Muscle of arm (tissue), 14 donors: ENCODE results near the gene EIF3J. TPM values are rescaled to one million over a fixed set of nuclear protein-coding genes. Genes with fewer than 3 reads are reported as not detected.
"Not testable (repeated sequence)": the region's sequence is repeated elsewhere in the genome, so short reads cannot be mapped to it uniquely, and the experiment has no call there.

Source experiments
- DNase-seq: peaks from one replicate; pipeline ENCODE4 v3.0.0-alpha.2; 2013
- long read RNA-seq, 11 donors: transcript quantifications; one replicate each; lab custom pipeline, GENCODE V29; 2026
- polyA plus RNA-seq, 12 donors: library from polyadenylated mRNA; unstranded; fragments of 120-200 nt; gene quantifications; one replicate each; pipeline ENCODE4 v1.2.1, GENCODE V29; 2013; ENCODE audit not compliant: insufficient read length in 12 of 12

EIF3J gene, protein sequence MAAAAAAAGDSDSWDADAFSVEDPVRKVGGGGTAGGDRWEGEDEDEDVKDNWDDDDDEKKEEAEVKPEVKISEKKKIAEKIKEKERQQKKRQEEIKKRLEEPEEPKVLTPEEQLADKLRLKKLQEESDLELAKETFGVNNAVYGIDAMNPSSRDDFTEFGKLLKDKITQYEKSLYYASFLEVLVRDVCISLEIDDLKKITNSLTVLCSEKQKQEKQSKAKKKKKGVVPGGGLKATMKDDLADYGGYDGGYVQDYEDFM
- polyA plus RNA-seq = 100 to 1,000 TPM in 3 of 12 donors, 10 to 100 TPM in 8, not detected in 1; 80.7 to 108 (median 96.0) TPM
- long read RNA-seq, donor 1, transcript EIF3J-201 (8 exons, 2,569 nt) = major isoform, 14 of 198 reads
- long read RNA-seq, donor 1, partial matches to known transcripts = 183 of 198 reads
- long read RNA-seq, donor 1, other reads (novel, unspliced or antisense) = 0 of 198 reads
- long read RNA-seq, donor 2, transcript EIF3J-201 (8 exons, 2,569 nt) = major isoform, 15 of 62 reads
- long read RNA-seq, donor 2, partial matches to known transcripts = 46 of 62 reads
- long read RNA-seq, donor 2, other reads (novel, unspliced or antisense) = 0 of 62 reads
- long read RNA-seq, donor 3, transcript EIF3J-201 (8 exons, 2,569 nt) = major isoform, 7 of 14 reads
- long read RNA-seq, donor 3, partial matches to known transcripts = 6 of 14 reads
- long read RNA-seq, donor 3, other reads (novel, unspliced or antisense) = 0 of 14 reads
- long read RNA-seq, donor 4, partial matches to known transcripts = 14 of 23 reads
- long read RNA-seq, donor 4, other reads (novel, unspliced or antisense) = 5 of 23 reads
- long read RNA-seq, donor 5, transcript EIF3J-201 (8 exons, 2,569 nt) = major isoform, 17 of 60 reads
- long read RNA-seq, donor 5, partial matches to known transcripts = 42 of 60 reads
- long read RNA-seq, donor 5, other reads (novel, unspliced or antisense) = 0 of 60 reads
- long read RNA-seq, donor 6, transcript EIF3J-201 (8 exons, 2,569 nt) = major isoform, 8 of 18 reads
- long read RNA-seq, donor 6, partial matches to known transcripts = 10 of 18 reads
- long read RNA-seq, donor 6, other reads (novel, unspliced or antisense) = 0 of 18 reads
- long read RNA-seq, donor 7, transcript EIF3J-201 (8 exons, 2,569 nt) = major isoform, 10 of 18 reads
- long read RNA-seq, donor 7, partial matches to known transcripts = 8 of 18 reads
- long read RNA-seq, donor 7, other reads (novel, unspliced or antisense) = 0 of 18 reads
- long read RNA-seq, donor 8, transcript EIF3J-201 (8 exons, 2,569 nt) = major isoform, 23 of 82 reads
- long read RNA-seq, donor 8, partial matches to known transcripts = 58 of 82 reads
- long read RNA-seq, donor 8, other reads (novel, unspliced or antisense) = 0 of 82 reads
- long read RNA-seq, donor 9, transcript EIF3J-201 (8 exons, 2,569 nt) = major isoform, 8 of 15 reads
- long read RNA-seq, donor 9, partial matches to known transcripts = 7 of 15 reads
- long read RNA-seq, donor 9, other reads (novel, unspliced or antisense) = 0 of 15 reads
- long read RNA-seq, donor 10, transcript EIF3J-201 (8 exons, 2,569 nt) = major isoform, 23 of 45 reads
- long read RNA-seq, donor 10, partial matches to known transcripts = 10 of 45 reads
- long read RNA-seq, donor 10, other reads (novel, unspliced or antisense) = 11 of 45 reads
- long read RNA-seq, donor 11, transcript EIF3J-201 (8 exons, 2,569 nt) = major isoform, 12 of 23 reads
- long read RNA-seq, donor 11, partial matches to known transcripts = 11 of 23 reads
- long read RNA-seq, donor 11, other reads (novel, unspliced or antisense) = 0 of 23 reads

DNA sequence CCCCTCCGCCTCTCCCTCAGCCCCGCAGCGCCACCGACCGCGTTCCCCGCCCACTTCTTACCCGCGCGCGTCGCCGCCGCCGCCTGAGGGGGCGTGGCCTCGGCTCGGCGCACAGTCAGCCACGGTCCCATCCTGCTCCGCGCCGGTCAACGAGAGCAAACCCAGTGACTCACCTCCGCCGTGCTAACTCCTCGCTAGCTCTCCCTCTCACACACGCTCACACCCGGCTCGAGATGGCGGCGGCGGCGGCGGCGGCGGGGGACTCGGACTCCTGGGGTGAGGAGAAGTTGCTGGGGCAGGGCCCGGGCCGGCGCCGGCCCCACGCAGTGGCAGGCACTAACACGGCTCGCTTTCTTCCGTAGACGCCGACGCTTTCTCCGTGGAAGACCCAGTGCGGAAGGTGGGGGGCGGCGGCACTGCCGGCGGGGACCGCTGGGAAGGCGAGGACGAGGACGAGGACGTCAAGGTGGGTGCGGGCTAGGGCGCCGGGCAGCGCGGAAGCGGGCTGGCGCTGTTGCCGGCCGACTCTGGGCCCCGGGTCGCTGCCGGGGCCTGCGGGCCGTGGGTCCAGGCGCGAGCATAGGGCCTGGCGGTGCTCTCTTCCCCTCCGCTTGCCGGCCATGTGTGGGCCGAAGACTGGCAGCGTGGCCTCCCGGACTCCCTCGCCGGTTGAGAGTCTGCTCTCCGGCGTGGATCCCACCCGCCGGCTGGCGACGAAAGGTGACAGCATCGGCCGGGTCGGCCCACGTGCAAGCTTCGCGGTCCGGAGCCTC, at the start of gene EIF3J:
Gene EIF3J (plus strand): TSS at position 186 of the 773 bp plus-strand sequence. CDS start 48 bp downstream, at position 234.
- DNase-seq = peak; percentile 95

DNA sequence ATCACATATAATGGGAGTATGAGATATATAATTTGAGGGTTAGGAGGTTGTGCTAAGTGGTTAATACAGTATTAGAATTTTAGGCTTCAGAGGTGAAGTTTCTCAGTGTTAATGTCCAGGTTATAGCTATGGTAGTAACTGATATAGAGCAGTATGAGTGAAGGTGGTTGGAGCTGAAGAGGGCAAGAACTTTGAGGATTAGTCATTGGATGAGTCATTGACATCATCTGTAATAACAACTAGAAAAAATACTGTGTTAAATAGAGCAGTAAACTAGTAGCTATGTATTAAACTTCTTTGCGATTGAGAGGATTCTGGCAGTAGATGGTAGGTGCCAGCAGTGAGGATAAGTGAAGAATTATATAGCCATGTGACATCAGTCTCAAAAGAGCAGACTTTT, 47.5 kb upstream of the EIF3J start:
- no peak for DNase-seq

DNA sequence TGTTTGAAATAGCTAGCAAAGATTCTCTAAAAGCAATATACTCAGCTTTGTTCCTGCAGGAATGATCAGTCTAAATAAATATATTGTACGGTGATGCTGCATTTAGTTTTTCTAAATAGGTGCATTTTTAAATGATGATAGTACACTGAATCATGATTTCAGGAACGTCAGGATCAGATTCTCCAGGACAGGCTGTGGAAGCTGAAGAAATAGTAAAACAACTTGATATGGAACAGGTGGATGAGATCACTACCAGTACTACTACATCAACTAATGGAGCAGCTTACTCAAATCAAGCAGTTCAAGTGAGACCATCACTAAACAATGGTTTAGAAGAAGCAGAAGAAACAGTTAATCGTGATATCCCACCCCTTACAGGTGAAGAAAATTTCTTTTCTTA, 46.3 kb upstream of the EIF3J start:
- DNase-seq = no peak

DNA sequence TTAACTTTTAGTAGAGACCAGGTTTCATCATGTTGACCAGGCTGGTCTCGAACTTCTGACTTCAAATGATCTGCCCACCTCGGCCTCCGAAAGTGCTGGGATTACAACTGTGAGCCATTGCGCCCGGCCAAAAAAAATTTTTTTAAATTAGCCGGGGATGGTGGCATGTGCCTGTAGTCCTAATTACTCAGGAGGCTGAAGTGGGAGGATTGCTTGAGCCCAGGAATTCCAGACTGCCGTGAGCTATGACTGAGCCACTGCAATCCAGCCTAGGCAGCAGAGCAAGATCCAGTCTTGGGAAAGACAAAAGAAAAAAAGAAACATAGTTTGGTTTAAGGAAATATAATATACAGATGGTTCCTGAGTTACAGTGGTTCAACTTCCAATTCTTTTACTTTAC, 44.9 kb upstream of the EIF3J start:
- DNase-seq = no peak

DNA sequence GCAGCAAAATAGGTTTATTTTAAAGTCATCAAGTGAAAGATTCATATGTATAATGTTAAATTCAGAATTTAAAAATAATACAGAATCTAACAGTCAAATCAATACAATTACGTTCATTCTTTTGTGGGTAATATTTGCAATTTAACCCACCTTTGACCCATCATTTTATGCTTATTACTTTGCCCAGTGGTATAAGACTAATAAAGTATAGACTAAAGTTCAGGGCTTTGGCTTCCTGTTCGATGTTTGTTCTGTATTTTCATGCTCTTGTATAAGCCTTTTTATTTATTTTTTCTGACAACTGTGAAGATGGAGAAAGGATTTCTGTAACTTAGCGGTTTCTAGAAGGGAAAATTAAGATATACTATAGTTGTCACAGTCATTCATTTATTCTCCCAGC, 44.3 kb upstream of the EIF3J start:
- no peak for DNase-seq

DNA sequence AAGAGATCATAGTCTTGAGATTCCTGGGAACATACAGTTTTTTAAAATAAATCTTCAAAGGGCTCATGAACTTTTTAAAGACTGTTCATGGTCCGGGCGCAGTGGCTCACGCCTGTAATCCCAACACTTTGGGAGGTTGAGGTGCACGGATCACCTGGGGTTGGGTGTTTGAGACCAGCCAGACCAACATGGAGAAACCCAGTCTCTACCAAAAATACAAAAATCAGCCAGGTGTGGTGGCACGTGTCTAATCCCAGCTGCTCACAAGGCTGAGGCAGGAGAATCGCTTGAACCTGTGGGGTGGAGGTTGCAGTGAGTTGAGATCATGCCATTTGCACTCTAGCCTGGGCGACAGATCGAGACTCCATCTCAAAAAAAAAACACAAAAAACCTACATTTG, 41.4 kb upstream of the EIF3J start:
- DNase-seq = no peak

DNA sequence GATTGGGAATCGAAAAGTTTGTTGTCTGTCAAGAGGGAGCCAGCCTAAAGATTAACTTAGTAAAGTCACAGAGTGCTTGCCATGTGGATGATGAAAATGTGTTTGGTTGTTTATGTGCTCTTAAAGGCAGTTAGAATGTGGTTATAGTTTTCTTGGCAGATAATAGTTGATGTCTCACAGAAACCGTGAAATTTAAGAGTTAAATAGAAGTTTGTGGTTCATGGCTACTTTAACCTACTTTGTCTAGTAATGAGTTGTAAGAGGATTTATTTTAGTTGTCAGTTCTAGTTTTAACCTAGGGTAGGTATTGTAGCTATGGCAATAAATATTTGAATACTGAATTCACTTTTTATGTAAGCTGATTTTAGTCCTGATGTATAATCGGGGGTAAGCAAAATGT, 36.4 kb upstream of the EIF3J start:
- no peak for DNase-seq

DNA sequence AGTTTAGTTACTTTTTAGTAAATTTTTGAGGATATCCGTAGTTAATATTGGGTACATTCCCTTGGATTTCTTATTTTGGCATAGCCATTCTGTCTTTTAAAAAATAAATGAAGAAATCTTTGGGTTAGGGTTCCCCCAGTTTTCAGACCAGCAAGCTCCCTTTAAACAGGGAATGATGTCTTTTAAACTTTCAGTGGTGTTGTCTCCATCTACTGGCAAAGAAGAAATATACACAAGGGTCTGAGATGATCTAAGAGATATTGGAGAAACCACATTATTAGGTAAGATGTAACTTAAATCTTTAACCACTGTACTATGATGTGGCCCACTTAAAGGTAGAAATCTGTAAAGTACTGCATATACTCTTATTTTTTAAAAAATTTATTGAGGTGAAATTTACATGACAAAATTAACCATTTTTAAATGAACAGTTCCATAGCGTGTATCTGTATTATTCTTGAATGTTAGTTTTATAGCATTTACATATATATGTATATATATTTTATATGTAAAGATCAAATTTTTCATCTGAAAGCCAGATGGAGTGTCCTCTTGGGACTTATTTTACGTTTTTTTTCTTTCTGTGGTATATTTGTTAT, 35.1 kb upstream of the EIF3J start:
- DNase-seq = peak; percentile 15

DNA sequence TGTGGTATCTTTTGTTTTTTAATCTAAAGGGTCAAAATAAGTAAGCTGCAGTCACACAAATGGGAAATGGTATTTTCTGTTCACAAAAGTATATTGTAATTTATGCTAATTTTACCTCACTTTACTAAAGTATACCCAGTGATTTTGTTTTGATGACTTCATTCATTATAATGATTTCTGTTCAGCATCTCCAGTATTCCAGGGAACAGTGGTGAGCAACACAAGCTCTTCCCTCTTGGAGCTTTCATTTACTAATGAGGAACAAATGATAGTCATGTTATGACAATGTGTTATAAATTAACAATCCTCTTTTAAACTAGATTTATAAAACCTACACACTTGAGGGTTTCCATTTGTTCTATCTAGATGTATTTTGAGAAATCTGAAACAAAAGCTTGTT, 20.5 kb upstream of the EIF3J start:
- no peak for DNase-seq

DNA sequence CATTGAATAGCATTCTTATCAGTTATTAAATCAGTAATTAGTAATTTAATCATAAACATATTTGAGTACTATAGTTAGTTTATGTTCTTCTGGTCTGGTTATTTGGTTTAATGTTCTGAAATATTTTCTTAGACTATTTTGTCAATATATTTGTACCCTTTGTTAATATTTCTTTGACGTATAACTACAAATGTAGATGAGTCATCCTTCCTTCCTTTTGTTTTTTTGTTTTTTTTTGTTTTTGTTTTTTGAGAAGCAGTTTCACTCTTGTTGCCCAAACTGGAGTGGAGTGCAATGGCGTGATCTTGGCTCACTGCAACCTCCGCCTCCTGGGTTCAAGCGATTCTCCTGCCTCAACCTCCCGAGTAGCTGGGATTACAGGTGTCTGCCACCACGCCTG, 17.4 kb upstream of the EIF3J start:
- no peak for DNase-seq

DNA sequence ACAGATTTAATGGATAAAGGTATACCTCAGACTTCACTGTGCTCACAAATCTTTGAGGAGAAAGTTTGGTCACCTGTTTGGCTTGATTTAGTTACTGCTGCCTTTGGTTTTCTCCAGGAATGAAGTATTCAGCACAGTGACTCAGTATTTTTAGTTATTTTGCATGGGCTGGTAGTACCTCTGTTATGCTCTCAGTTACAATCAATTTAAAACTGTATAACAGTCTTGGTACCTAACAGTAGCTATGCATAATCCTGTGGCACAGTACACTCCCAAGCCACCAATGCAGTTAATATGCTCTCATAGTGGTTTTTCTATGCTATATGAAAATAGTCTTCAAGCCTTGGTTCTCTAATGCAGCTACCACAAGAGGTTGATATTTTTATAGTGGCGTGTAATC, 11.9 kb upstream of the EIF3J start:
- DNase-seq = no peak

DNA sequence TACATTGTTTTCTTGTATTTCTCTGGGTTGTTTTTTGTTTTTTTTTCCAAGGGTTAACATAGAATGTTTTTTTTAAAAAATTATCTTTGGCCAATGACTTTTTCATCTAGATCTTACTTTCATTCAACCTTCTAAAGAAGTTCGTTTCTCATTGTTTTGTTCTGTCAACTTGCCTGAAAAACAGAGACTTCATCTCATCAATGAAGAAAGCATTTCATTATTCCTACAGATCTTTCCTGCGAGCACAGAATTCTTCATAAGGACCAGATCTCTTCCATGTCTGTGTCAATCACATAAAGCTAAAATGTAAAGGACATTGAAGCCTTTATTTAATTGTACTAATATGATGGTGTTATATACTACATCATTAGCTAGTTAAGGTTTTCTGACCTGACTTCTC, 9.7 kb upstream of the EIF3J start:
- DNase-seq = no peak

DNA sequence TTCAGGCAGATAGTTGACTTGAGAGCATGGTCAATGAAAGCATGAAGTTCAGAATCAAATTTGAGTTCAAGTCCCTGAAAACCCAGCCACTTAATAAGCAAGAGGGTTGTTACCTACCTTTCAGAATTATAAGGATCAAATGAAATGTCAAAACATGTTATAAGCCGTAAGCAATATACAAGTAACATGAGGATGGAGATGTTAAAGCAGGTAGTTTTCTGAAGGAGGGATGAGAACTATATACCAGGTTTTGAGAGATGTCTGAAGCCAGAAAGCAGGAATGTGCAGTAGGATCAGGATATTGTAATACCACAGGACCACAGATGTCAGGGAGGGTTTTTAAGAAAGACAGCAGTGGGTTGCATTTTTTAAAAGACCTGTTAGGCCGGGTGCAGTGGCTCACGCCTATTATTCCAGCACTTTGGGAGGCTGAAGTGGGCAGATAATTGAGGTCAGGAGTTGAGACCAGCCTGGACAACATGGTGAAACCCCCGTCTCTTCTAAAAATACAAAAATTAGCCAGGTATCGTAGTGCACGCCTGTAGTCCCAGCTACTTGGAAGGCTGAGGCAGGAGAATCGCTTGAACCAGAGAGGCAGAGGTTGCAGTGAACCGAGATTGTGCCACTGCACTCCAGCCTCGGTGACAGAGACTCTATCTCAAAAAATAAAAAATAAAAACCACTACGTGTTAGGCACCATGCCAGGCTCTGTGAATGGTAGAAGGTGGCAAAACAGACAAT, 6.9 kb upstream of the EIF3J start:
- DNase-seq = no peak

DNA sequence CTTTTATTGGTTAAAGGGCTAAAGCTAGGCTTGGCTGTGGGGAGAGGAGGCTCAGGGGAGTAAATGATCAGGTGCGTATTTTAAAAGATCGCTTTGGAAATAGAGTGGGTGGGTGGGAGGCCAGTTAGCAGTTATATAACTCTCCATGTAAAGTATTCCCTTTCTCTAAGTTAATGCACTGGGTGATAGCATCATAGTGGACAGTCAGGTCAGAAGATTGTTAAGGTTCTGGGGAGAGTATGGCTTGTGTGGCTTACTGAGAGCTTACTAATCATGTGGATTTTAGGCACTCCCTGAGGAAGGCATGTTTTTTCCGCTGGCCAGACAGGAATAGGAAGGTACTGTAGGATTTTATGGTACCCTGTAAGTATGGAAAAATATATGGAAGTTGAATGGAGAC, 6.3 kb upstream of the EIF3J start:
- DNase-seq = no peak

DNA sequence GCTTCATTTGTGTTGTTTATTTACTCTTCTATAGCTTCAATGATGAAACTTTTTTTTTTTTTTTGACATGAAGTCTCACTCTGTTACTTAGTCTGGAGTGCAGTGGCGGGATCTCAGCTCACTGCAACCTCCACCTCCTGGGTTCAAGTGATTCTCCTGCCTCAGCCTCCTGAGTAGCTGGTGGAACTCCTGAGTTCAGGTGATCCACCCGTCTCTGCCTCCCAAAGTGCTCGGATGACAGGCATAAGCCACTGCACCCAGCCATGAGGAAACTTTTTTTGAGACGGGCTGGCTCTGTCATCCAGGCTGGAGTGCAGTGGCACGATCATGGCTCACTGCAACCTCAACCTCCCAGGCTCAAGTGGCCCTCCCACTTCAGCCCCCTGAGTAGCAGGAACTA, 4.7 kb upstream of the EIF3J start:
- DNase-seq = not testable (repeated sequence)

DNA sequence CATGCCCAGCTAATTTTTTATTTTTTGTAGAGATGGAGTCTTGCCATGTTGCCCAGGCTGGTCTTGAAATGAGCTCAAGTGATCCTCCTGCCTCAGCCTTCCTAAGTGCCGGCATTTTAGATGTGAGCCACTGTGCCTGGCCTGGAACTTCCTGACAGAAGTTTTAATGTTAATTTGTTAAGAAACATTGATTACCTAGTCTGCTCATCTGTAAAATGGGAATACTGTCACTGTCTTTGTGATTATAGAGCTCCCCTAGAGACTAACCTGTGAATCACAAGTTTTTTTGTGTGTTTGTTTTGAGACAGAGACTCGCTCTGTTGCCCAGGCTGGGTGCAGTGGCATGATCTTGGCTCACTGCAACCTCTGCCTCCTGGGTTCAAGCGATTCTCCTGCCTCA, 4.3 kb upstream of the EIF3J start:
- DNase-seq = no peak

DNA sequence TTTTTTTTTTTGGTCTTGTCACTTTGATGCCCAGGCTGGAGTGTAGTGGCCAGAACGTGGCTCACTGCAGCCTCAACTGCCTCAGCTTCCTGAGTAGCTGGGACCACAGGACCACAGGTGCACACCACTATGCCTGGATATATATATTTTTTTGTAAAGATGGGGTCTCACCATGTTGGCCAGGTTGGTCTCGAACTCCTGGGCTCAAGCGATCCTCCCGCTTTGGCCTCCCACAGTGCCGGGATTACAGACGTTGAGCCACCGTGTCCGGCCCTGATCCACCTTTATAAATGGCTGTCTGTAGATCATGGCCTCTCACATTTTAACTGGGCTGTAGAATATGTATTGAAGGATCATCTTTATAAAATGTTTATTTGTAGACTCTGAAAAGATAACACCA, 1.9 kb upstream of the EIF3J start:
- no peak for DNase-seq

DNA sequence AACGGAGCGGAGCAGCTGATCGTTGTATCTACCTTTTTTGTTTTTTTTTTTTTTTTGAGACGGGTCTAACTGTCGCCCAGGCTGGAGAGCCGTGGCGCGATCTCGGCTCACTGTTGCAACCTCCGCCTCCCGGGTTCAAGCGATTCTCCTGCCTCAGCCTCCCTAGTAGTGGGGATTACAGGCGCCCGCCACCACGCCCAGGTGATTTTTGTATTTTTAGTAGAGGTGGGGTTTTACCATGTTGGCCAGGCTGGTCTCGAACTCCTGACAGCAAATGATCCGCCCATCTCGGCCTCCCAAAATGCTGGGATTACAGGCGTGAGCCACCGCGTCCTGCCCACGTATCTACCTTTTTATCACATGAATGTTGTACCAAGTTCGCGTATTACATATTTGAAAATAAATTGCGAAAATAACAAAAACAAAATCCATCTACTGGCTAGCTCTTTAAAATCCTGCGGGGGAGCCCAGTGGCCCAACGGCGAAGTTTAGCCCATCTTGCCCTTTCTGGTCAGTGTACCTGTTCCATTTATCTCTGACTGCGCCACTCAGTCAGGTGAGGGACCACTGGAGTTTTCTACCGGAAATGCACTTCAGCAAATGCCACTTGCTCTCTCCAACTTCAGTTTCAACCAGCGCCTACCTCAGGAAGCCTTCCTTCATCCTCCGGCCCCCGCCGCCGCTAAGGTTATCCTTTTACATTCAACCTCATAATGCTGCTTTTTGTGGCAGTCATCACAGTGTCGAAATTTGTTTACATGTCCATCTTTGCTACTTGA, 1.2 kb upstream of the EIF3J start:
- no peak for DNase-seq
